ENCODE data around the gene FMO2. TPM values are rescaled to one million over a fixed set of nuclear protein-coding genes. Genes with fewer than 3 reads are reported as not detected.

FMO2 gene
- total and polyA plus RNA-seq, 10 donors = 0.26 to 4.6 (median 1.2) TPM; not detected in 1

DNA sequence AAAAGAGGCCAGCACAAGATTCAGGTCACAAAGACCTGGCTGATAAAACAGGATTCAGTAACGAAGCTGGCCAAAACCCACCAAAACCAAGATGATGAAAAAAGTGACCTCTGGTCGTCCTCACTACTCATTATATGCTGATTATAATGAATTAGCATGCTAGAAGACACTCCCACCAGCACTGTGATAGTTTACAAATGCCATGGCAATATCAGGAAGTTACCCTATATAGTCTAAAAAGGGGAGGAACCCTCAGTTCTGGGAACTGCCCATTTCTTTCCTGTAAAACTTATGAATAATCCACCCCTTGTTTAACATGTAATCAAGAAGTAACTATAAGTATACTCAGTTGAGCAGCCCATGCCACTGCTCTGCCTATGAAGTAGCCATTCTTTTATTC, 26.0 kb upstream of the FMO2 start:
- Histone ChIP-seq H3K36me3 (no peaks in the 10 kb centered on the region), H3K4me3 (no peak overlapping the region), H3K27ac (no peak overlapping the region), H3K9me3 (no peaks in the 10 kb centered on the region), H3K4me1 (no peaks in the 10 kb centered on the region), H3K27me3 (replicated peaks in 1 of 7) (peaks cover 0 to 5% (median 0%) of the 10 kb centered on the region in 7 donors)
- intact Hi-C loops (cut with DNase I; ENCODE audit: low total_unique reads) = no loop called here
- no peak for TF ChIP-seq POLR2AphosphoS5 (IDR thresholded peaks at IDR 0.05)
- no peak for TF ChIP-seq CTCF (IDR thresholded peaks at IDR 0.05 in 8 of 11, conservative IDR thresholded peaks at IDR 0.05 in 3 of 11)
- no peak for TF ChIP-seq POLR2A (IDR thresholded peaks at IDR 0.05)
- 72 to 89% (median 74%) methylated on average over 2 of the region's 2 CpGs for WGBS, 5 donors
- no peak for DNase-seq

DNA sequence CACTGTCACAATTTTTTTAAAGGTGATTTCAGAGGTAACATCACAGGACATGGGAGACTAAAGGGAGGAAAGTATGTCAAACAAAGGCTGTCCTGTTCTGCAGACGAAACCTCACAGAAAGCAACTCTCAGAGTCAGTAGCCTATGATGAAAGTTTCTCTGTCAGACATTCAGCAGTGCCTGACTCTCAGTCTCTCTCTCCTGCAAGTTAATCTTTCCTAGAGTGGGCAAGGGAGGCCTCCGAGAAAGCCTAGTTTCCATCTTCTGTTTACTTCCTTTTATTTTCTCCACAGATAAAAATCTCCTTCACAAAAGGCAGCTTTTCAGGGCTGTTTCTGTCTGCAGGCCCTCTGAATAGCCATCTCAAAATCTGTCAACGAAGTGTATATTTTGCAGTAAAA, 24.9 kb upstream of the FMO2 start:
- intact Hi-C loops (cut with DNase I; ENCODE audit: low total_unique reads) = no loop called here
- WGBS, 5 donors = 63 to 72% (median 67%) methylated on average over 3 of the region's 3 CpGs
- Histone ChIP-seq H3K27me3 (replicated peaks in 1 of 7) (no peaks in the 10 kb centered on the region), H3K4me1 (no peaks in the 10 kb centered on the region), H3K36me3 (no peaks in the 10 kb centered on the region), H3K4me3 (no peak overlapping the region), H3K9me3 (no peaks in the 10 kb centered on the region), H3K27ac (no peak overlapping the region)
- no peak for TF ChIP-seq CTCF (IDR thresholded peaks at IDR 0.05 in 8 of 11, conservative IDR thresholded peaks at IDR 0.05 in 3 of 11)
- no peak for TF ChIP-seq POLR2A (IDR thresholded peaks at IDR 0.05)
- no peak for TF ChIP-seq POLR2AphosphoS5 (IDR thresholded peaks at IDR 0.05)
- DNase-seq = no peak

GRCh38 chr1:171160639-171161354, 24.3 kb upstream of the FMO2 start:
- no peaks in the 10 kb centered on the region for H3K27me3 ChIP-seq (replicated peaks in 1 of 7)
- H3K4me1 ChIP-seq = no peaks in the 10 kb centered on the region
- intact Hi-C loops (cut with DNase I; ENCODE audit: low total_unique reads) = no loop called here
- H3K27ac ChIP-seq = no peak overlapping the region
- TF ChIP-seq POLR2AphosphoS5 (IDR thresholded peaks at IDR 0.05) (no peak), POLR2A (IDR thresholded peaks at IDR 0.05) (no peak), CTCF (IDR thresholded peaks at IDR 0.05 in 8 of 11, conservative IDR thresholded peaks at IDR 0.05 in 3 of 11) (no peak)
- no peak overlapping the region for H3K4me3 ChIP-seq
- DNase-seq = no peak
- WGBS, 5 donors = 68 to 86% (median 84%) methylated on average over 4 of the region's 4 CpGs
- H3K36me3 ChIP-seq = no peaks in the 10 kb centered on the region
- no peaks in the 10 kb centered on the region for H3K9me3 ChIP-seq

- intact Hi-C loops (cut with DNase I; ENCODE audit: low total_unique reads) = no loop called here
- H3K27ac ChIP-seq = no peak overlapping the region
- TF ChIP-seq POLR2A (IDR thresholded peaks at IDR 0.05) (no peak), CTCF (IDR thresholded peaks at IDR 0.05 in 8 of 11, conservative IDR thresholded peaks at IDR 0.05 in 3 of 11) (no peak), POLR2AphosphoS5 (IDR thresholded peaks at IDR 0.05) (no peak)
- DNase-seq = no peak
- no peaks in the 10 kb centered on the region for H3K36me3 ChIP-seq
- H3K4me3 ChIP-seq = no peak overlapping the region
- H3K4me1 ChIP-seq = no peaks in the 10 kb centered on the region
- no peaks in the 10 kb centered on the region for H3K9me3 ChIP-seq
- no peaks in the 10 kb centered on the region for H3K27me3 ChIP-seq (replicated peaks in 1 of 7)
These were observed 23.7 kb upstream of the FMO2 start for GRCh38 chr1:171161431-171161830.

Data from spleen (tissue), 11 donors.